ENCODE data around the gene ZNF816.
"Not testable (repeated sequence)": the region's sequence is repeated elsewhere in the genome, so short reads cannot be mapped to it uniquely, and the experiment has no call there.

The ZNF816 gene

DNA sequence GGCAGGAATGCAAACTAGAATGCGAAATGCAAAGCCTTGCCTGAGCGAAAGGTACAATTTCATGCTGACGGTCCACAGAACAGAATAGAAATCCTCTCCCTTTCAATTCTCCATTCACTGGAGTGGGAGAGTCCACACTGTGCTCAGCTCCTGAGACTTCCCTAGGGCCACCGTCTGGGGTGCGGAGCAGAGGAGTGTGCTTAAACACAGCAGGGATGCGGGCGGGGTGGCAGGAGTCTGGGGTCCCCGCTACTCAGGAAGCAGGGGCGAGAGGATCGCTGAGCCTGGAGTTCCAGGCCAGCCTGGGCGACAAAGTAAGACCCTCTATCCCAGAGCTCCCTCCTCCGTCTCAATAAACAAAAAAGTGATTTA lies 552 bp upstream of the ZNF816 start:
- DNase-seq (ENCODE audit: low read depth, low spot score), result no peak
- peak overlapping the region; percentile 60 for H3K27ac ChIP-seq

DNA sequence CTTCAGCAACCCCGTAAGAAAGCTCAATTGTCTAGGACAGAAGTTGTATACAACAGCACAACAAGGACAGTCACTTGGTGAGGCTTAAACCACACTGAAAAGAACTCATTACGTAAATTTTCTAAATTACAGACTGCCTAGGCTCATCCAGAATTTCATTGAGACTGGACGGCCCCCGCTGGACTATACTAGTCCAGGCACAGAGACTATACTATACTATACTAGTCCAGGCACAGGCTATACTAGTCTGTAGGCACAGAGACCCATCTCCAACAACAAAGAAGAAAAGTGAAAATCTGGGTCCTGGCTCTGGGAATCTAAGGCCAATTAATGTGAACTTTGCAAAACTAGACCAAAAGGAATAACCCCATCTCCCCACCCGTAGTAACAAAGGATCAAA lies 700 bp downstream of the ZNF816 start:
- H3K27ac ChIP-seq, result peak overlapping the region; percentile 60
- DNase-seq (ENCODE audit: low read depth, low spot score), result no peak

DNA sequence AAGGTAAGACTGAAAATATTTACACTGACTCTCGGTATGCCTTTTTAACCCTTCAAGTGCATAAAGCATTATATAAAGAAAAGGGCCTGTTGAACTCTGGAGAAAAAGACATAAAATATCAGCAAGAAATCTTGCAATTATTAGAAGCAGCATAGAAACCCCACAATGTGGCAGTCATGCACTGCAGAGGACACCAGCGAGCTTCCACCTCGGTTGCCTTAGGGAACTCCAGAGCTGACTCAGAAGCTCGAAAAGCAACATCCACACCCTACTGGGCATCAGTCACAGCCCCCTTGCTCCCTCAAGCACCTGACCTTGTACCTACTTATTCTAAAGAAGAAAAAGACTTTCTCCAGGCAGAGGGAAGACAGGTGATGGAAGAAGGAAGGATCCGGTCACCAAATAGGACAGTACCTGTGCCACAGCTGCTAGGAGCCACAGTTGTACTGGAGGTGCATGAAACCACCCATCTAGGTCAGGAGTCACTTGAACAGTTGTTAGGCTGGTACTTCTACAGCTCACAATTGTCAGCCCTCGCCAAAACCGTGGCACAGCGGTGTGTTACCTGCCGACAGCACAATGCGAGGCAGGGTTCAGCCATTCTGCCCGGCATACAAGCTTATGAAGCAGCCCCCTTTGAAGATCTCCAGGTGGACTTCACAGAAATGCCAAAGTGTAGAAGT lies 2.9 kb downstream of the ZNF816 start:
- H3K27ac ChIP-seq, result no peak overlapping the region
- DNase-seq (ENCODE audit: low read depth, low spot score), result no peak

DNA sequence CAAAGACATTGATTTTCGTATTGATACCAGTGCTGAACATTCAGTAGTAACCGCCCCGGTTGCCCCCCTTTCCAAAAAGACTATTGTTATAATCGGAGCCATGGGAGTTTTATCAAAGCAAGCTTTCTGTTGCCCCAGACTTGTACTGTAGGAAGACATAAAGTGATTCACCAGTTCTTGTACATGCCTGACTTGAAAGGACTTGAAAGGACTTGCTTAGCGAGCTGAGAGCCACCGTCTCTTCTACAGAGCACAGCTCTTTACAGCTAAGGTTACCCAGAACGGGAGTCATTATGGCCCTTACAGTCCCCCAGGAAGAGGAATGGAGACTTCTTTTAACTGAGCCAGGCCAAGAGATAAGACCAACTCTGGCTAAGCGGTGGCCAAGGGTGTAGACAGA lies 5.1 kb downstream of the ZNF816 start:
- peak overlapping the region; percentile 77 for H3K27ac ChIP-seq
- no peak for DNase-seq (ENCODE audit: low read depth, low spot score)

DNA sequence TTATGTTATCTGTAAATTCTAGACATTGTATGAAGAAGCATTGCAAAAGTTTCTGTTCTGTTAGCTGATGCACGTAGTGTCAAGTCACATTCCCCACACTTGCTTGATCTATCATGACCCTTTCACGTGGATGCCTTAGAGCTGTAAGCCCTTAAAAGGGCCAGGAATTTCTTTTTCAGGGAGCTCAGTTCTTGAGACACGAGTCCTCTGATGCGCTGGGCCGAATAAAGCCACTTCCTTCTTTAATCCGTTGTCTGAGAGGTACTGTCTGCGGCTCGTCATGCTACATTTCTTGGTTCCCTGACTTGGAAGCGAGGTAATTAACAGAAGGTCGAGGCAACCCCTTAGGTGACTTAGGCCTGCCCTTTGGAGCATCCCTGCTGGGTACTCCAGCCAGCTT lies 5.8 kb downstream of the ZNF816 start:
- DNase-seq (ENCODE audit: low read depth, low spot score), result no peak
- peak overlapping the region; percentile 77 for H3K27ac ChIP-seq

DNA sequence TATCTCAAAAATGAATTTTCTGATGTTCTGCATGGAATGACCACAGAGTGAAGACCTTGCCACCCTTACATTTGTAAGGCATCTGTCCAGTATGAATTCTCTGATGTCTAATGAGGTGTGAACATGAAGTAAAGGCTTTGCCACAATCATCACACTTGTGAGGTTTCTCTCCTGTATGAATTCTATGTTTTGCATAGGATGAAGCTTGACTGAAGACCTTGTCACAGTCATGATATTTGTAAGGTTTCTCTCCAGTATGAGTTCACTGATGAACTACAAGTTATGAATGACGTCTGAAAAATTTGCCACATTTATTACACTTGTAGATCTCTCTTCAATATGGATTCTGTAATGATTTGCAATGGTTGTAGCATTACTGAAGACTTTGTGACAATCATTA lies 13.3 kb downstream of the ZNF816 start:
- H3K27ac ChIP-seq, result no peak overlapping the region
- no peak for DNase-seq (ENCODE audit: low read depth, low spot score)

DNA sequence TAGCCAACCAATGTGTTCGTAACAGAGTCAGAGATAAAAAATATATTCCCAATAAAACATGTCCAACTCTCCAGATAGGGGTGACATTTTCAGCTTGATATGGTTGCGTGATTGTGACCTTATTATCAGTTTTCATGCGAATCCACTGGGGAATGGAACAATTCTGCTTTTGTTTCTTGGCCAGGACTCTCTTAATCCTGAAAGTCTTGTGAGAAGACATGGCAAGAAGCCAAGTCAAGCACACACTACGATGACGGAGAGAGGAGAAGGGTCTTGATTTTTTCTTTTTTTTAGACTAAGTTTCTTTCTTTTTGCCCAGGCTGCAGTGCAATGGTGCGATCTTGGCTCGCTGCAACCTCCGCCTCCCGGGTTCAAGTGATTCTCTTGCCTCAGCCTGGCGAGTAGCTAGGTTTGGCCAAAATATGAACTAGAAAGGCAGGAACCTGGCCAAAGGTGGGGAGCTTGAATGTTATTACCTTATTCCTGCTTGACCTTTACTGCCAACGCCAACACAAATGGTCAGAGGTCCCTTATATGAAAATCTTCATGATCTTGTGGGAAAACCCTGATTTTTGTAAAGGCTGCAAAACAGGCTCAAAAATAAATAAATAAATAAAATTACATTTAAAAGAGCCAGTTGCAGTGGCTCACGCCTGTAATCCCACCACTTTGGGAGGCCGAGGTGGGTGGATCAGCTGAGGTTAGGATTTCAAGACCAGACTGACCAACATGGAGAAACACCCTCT lies 14.5 kb downstream of the ZNF816 start:
- no peak for DNase-seq (ENCODE audit: low read depth, low spot score)
- no peak overlapping the region for H3K27ac ChIP-seq

DNA sequence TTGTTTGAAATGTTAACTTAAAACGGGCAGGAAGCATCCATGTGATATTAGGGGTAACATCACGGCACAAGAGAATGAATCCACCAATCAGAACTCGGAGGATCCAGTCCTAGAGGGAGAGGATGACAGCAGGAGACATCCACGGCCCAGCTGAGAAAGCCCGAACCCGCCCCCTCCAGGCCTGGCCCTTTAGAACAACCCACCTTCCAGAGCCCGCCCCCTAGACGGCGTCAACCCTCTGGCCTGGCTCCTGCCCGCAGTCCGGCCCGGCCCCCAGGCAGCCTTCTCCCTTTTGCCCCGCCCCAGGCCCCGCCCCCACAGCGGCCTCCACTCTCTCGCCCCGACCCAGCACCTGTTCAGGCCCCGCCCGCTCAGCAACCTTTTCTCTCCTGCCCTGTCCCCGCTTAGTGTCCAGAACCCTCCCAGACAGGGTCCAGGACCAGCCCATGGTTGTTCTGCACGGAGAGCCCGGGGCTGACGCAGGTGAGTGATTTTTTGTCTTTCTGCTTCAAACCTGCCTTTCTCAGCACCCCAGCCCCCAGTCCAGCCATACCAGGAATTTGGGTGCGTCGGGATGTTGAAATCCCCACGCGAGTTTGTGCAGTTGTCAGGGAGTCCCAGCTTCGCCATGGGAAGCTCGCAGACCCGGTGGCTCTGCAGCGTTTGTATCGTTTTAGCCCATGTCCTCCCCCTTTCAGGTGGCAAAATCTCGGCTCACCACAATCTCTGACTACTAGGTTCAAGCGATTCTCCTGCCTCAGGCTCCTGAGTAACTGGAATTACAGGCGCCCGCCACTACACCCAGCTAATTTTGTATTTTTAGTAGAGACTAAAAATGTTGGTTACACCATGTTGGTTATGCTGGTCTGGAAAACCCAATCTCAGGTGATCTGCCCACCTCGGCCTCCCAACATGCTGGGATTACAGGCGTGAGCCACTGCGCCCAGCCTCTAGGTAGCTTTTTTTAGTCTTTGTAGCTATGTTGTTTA lies 16.1 kb downstream of the ZNF816 start:
- peak overlapping the region; percentile 99 for H3K27ac ChIP-seq
- DNase-seq (ENCODE audit: low read depth, low spot score), result no peak

DNA sequence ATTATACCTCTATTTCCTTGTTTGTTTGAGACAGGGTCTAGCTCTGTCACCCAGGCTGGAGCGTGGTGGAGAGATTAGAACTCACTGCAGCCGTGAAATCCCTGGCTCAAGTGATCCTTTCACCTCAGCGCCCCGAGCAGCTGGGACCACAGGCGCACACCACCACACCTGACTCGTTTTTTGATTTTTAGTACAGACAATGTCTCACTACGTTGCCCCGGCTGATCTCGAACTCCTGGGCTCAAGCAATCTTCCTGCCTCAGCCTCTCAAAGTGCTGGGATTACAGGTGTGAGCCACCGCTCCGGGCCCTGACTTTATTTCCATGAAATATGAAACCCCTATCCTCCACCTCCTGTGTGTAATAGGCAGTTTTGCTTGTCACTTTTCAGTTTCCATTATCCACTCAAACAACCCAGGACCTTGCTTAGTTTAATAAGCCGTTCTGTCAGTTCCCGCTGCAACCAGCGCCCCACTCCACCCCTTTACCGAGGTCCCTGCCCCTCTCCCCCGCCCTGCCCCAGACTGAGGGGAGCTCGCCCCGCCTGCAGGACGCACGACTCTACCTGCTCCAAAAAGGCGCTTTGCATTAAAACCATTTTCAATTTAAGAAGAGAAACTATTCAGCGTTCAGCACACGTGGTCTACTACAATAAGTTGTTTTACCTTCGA lies 16.9 kb downstream of the ZNF816 start:
- peak overlapping the region; percentile 99 for H3K27ac ChIP-seq
- no peak for DNase-seq (ENCODE audit: low read depth, low spot score)

DNA sequence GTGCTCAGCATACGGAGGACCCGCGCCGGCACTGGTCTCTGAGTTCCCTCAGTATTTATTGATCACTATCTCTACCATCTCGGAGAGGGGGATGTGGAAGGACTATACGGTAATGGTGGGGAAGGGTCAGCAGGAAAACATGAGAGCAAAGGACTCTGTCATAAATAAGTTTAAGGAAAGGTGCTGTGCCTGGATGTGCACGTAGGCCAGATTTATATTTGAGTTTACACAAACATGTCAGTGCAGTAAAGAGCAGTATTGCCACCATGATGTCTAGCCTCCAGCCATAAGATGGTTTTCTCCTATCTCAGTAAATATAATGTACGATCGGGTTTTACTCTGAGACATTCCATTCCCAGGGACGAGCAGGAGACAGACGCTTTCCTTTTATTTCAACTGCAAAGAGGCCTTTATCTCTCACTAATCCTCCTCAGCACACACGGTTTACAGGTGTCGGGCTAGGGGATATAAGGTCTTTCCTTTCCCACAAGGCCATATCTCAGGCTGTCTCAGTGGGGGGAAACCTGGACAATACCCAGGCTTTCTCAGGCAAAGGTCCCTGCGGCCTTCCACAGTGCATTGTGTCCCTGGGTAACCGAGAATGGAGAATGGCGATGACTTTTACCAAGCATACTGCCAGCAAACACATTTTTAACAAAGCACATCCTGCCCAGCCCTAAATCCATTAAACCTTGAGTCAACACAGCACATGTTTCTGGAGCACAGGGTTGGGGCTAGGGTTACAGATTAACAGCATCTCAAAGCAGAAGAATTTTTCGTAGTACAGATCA lies 17.8 kb downstream of the ZNF816 start:
- DNase-seq (ENCODE audit: low read depth, low spot score), result not testable (repeated sequence)
- H3K27ac ChIP-seq, result peak overlapping the region; percentile 99

DNA sequence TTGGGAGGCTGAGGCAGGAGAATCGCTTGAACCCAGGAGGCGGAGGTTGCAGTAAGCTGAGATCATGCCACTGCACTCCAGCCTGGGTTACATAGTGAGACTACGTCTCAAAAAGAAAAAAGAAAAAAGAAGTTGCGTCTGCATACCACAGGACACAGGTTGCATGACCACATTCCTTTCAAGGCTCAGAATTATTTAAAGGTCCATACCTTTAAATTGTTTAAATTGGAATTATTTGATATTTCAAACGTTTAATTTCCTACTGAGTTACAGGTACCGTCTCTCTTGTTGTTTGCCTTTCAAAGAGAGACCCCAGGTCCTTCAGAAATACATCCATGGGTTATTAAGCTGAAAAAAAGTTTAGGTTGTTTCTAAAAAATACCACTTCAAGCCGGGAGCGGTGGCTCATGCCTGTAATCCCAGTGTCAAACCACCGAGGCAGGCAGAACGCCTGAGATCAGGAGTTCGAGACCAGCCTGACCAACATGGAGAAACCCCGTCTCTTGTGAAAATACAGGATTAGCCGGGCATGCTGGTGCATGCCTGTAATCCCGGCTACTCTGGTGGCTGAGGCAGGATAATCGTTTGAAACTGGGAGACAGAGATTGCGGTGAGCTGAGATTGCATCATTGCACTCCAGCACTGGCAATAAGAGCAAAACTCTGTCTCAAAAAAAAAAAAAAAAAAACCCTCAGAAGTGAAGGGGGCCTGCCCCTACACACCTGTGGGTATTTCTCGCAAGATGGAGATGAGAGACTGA lies 18.6 kb downstream of the ZNF816 start:
- peak overlapping the region; percentile 99 for H3K27ac ChIP-seq
- no peak for DNase-seq (ENCODE audit: low read depth, low spot score)

DNA sequence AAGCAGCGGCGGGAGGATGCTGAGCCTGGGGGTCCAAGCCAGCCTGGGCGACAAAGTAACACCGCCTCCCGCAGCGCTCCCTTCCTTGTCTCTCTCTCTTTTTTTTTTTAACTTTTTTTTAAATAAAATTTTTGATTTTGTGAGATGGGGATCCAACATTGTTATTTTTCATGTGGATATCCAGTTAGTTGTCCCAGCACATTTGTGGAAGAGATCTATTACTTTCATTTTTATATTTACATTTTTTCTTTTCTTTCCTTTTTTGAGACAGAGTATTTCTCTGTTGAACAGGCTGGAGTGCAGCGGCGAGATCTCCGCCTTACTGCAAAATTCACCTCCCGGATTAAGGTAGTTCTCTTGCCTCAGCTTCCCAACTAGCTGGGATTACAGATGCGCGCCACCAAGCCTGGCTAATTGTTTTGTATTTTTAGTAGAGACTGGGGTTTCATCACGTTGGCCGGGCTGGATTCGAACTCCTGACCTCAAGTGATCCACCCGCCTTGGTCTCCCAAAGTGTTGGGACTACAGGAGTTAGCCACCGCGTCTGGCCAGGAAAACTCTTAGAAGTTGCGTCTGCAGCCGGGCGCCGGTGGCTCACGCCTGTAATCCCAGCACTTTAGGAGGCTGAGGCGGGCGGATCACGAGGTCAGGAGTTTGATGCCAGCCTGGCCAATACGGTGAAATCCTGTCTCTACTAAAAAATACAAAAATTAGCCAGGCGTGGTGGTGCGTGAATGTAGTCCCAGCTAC lies 19.4 kb downstream of the ZNF816 start:
- peak overlapping the region; percentile 99 for H3K27ac ChIP-seq
- no peak for DNase-seq (ENCODE audit: low read depth, low spot score)

DNA sequence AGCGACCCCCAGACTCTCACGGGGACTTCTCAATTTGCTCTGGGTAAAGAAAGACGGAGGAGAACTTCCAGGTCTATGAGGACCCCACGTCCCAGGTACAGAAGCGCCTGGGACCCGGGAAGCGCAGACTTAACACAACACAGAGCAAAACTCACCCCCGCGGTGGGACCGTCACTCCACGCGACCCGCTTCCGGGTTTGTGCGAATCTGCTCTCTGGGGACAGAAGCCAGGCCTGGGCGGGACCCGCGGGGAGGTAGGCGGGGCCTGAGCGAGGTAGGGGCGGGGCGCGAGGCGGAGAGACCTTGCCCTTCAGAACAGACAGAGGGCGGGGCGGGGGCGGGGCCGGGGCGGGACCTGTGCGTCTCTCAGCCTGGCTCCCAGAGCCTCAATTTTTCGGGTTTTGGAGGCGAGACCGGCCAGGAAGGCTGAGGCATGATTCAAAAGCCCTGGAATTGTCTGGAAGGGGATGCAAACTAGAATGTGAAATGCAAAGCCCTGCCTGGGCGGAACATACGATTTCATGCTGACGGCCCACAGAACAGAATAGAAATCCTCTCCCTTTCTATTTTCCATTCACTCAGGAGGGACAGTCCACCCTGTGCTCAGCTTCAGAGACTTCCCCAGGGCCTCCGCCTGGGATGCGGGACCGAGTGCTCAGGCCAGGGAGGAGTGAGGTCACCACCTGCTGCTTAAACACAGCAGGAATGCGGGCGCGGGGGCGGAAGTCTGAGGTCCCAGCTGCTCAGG lies 20.1 kb downstream of the ZNF816 start:
- DNase-seq (ENCODE audit: low read depth, low spot score), result no peak
- peak overlapping the region; percentile 99 for H3K27ac ChIP-seq

DNA sequence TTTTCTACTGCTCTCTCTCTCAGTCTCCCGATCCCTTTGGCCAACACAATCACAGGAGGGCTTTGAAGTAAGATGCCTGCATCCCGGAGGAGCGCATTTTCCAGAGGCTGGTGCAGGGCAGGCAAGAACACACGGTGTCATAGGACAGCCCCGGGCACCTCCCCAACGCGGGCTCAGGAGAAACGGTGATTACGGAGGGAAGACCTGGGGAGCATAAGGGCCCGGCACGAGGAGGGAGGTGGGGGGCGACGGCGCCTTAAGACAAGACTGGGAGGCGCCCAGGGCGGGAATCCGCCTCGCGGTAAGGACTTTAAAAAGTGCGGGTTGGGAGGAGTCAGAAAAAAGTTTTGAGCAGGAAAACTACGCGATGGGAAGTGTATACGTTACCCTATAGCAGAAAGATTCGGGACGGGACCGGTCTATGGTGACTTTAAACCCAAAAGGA lies 20.7 kb downstream of the ZNF816 start:
- H3K27ac ChIP-seq, result peak overlapping the region; percentile 99
- no peak for DNase-seq (ENCODE audit: low read depth, low spot score)

DNA sequence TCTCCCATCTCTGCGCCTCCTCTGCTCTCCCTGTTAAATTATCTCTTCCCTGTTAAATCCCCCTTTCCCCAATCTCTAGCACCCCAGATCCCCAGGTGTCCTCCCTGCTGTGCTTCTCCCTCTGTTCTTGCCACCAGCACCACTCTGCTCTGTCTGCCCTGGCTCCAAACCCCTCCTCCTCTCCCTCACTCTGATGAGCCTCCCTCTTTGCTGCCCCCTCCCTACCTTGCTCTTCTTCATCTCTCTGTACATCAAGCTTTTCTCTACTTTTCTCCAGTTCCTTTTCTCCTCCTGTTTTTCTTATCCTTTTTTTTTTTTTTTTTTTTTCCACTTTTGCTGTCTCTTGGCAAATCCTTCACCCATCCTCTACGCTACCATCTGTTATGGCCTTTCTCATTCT lies 21.2 kb downstream of the ZNF816 start:
- peak overlapping the region; percentile 99 for H3K27ac ChIP-seq
- not testable (repeated sequence) for DNase-seq (ENCODE audit: low read depth, low spot score)

DNA sequence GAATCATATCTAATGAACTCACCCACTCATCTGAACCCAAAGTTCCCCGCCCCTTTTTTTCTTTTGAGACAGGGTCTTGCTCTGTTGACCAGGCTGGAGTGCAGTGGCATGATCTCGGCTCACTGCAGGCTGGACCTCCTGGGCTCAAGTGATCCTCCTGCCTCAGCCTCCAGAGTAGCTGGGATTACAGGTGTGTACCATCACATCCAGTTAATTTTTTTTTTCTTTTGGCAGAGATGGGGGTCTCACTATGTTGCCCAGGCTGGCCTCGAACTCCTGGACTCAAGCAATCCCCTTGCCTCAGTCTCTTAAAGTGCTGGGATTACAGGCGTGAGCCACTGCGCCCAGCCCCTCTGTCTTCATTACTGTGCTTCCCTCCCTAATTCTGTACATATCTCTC lies 21.8 kb downstream of the ZNF816 start:
- not testable (repeated sequence) for DNase-seq (ENCODE audit: low read depth, low spot score); H3K27ac ChIP-seq

DNA sequence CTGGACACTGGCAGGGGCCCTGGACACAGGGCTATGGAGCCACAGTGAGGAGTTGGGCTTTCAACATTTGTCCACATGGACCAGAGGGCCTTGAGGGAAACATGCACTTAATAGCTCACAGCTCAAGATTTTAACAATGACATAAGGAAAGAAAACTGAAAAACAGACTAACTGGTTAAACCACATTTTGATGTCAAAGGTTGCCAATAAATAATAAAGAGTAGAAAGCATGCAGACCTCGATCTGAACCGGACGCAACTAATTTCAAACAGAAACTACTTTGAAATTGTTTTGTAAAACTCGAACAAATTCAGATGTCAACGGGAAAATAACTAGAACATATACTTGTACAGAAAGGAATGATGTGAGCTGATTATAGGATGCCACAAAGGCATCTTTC lies 23.9 kb downstream of the ZNF816 start:
- H3K27ac ChIP-seq, result peak overlapping the region; percentile 27

More for the DNA sequence above, 23.9 kb downstream of the ZNF816 start:
- no peak for DNase-seq (ENCODE audit: low read depth, low spot score)

Data from epithelial cell of prostate (primary cell).